IPS-NIHi7 (cell line): ENCODE measurements around the gene KRT39.
"Not testable (repeated sequence)": the region's sequence is repeated elsewhere in the genome, so short reads cannot be mapped to it uniquely, and the experiment has no call there.

Experiments used
- DNase-seq: peaks from one replicate; pipeline ENCODE4 v3.0.0; 2012; ENCODE audit warnings: mixed read lengths; ENCODE audit errors: extremely low spot score

The KRT39 gene

GRCh38 chr17:40966848-40967247 is at the start of gene KRT39:
KRT39 (minus strand) TSS chr17:40966948; CDS start chr17:40966856, 92 bp downstream.
- no peak for DNase-seq

GRCh38 chr17:41015454-41015853 is 48.7 kb upstream of the KRT39 start:
- DNase-seq = no peak

DNA sequence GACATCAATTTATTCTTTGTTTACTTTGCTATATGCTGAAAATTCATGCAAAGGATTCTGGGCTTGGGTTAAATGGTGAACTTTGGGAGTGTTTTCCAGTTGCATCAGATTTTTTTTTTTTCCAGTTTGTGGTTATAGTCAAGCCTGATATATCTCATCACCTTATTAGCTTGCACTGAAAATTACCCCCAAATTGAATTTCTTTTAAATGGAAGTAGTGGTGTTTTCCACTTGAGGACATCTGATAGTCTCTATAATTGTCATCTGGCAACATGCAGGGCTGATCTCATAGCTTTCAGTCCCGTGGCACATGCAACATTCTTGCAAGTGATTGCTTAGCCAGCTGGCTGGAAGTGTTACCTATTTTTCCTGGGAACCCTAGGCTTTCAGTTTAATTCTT is 46.9 kb upstream of the KRT39 start:
- no peak for DNase-seq

DNA sequence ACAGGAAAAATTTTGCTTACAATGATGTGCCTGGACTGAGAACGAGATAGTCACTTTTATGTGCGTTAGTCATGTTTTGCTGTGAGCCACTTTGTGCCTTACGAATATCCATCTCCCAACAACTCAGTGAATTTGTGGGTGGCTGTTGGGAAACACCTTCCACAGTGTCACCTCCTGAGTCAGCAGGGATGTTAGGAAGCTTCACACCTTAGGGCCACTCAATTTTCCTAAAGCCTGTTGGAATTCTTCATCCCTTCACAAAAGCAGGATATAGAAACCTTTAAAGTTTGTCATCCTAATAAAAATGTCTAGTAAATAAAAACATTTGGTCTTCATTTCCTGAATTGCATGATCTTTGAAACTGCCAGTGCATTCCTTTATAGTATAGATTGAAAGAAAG is 46.4 kb upstream of the KRT39 start:
- no peak for DNase-seq

GRCh38 chr17:41012326-41013120 is 45.8 kb upstream of the KRT39 start:
- no peak for DNase-seq

DNA sequence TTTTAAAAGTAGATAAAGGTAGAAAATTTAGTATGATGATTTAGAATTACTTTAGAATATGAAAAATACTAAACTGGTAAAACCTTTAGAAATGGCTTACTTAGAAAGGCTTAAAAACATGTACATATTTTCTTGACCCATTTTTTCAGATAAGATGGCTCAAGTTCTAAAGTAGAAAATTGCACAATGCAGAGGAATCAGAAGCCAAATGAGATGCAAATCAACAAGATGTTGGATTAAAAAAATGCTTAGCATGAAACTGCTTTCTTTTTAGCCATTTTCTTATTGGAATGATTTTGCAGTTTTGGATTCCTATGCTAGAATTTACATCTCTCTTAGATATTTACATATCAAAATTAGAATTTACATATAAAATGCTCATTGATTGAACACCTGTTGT is 43.7 kb upstream of the KRT39 start:
- DNase-seq = no peak

DNA sequence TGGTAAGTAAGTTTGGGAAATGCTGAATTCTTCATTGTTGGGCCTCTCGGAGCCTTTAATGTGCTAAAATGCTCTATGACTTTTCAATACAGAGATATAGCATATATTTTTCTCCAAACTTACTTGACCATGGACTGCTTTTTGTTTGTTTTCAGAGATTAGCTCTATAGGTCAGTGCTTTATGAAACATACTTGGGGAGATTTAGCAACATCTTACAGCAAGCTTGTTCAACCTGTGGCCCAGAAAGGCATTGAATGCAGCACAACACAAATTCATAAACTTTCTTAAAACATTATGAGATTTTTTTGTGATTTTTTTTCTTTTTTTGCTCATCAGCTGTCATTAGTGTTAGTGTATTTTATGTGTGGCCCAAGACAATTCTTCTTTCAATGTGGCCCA is 43.2 kb upstream of the KRT39 start:
- DNase-seq = no peak

DNA sequence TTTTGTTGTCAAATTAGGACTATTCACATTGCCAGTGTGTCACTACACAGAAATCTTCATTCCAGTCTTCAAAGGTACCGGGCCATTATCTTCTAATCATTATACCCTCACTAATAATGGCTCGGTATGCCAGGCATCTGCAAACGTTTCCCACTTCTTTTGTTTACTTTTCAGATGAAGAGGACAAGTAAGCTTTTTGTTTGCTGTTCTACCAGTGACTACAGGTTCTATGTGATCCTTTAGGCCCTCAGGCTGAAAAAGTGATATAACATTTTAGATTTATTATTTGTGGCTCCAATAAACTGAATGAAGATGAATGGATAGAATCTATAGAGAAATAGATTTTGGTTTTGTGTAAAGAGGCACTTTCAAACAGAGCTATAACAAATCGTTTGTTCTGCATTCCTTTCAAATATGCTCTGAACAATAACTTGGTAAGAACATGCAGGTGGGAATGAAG is 42.6 kb upstream of the KRT39 start:
- DNase-seq = no peak

GRCh38 chr17:41008811-41009210 is 42.1 kb upstream of the KRT39 start, which contains the start of gene KRTAP3-1:
KRTAP3-1 (minus strand) TSS chr17:41009128; CDS start chr17:41009074, 54 bp downstream.
- DNase-seq = peak; percentile 15

- DNase-seq = no peak
These were observed 37.6 kb upstream of the KRT39 start for GRCh38 chr17:41004397-41004796.

- no peak for DNase-seq
These were observed 37.2 kb upstream of the KRT39 start for GRCh38 chr17:41003926-41004325.

DNA sequence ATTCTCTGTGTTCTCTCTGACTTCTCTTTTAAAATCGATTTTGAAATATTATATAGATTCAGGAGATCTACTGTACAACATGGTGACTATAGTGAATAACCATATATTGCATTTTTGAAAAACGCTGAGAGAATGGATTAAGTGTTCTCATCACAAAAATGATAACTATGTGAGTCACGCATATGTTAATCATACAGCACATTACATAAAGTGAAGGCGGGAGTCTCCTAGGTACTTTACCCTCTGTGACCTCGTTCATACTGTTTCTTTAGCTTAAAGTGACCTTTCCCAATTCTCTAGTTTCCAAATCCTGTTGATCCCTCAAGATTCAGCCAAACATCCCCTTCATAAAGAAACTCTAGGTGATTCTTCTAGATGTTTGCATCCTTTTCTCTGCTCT is 36.1 kb upstream of the KRT39 start:
- DNase-seq = no peak

DNA sequence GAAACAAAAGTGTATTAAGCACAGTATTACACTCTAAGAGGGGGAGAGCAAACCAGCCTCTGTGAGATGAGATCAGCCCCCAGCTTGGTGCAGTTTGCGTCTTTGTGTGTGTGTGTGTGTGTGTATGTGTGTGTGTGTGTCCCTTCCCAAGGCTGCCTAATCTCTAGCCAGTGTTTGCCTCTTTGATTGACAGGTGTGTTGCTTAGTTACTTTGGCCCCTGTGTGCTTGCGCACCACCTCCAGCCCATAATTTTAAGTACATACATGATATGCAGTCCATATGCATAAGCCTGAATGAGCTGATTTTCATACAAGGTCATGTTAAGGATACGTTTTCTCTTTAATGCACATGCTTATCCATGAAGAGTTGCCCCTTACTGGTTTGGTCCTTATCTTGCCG is 35.0 kb upstream of the KRT39 start:
- DNase-seq = no peak

DNA sequence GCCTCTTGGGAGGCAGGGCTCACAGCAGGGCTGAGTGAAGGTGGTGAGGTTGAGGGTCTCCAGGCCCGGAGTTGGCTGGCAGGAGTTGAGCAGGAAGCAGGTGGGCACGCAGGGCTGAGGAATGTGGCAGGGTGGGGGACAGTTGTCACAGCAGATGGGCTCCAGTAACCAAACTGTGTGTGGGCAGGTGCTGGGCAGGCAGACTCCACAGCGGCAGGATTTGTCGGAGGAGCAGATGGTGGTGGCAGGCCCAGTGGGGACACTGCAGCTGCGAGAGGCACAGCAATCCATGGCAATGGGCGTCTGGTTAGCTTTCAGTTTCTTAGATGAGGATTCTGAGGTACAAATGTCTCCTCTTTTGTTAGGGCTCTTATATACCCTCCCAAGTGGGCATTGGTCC is 32.8 kb upstream of the KRT39 start, which contains the start of gene KRTAP3-2:
Gene KRTAP3-2 (minus strand): TSS at position 344 of the 400 bp plus-strand sequence. CDS start 53 bp downstream, at position 291.
- DNase-seq = not testable (repeated sequence)

- DNase-seq = no peak
These were observed 30.6 kb upstream of the KRT39 start for GRCh38 chr17:40997361-40997760.

- no peak for DNase-seq
These were observed 30.1 kb upstream of the KRT39 start for GRCh38 chr17:40996829-40997228.

DNA sequence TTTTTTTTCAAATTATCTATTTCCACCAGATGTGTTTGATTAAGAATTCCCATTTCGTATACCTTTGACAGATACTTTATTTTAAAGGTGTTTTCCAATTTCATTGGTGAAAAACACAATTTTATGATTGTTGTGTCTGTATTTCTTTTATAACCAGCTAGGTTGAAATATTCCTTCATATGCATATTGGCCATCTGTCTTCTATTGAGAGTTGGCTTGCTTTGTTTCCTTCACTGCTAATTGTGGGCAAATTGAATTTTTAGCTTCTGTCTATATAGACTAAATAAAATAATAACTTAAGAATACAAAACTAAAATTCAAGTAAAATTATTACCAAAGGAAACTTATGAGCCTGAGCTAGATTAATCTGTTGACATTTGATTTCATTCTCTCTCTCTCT is 28.4 kb upstream of the KRT39 start:
- no peak for DNase-seq

- no peak for DNase-seq
These were observed 27.1 kb upstream of the KRT39 start, which contains the start of gene KRTAP3-3 for GRCh38 chr17:40993839-40994238. KRTAP3-3 (minus strand) TSS chr17:40994164; CDS start chr17:40994097, 67 bp downstream.

DNA sequence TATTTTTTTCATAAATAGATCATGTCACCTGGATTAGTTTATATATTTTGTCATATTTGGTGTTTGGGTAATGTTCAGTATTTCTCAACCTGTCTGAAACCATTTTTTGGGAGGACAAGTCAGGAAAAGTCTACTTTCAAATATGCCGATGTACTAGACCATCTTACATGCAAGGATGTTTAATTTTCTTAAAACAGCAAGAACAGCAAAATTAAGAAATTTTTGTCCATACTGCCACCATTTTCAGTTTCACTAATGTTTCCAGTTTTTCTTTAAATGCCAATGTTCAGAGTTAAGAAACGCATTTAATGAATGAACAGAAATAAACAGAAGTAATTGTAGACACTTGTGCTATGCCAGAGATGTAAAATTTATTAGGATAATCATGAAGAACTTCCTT is 26.3 kb upstream of the KRT39 start:
- DNase-seq = no peak

GRCh38 chr17:40992666-40993065 is 25.9 kb upstream of the KRT39 start:
- DNase-seq = no peak

- DNase-seq = no peak
These were observed 20.2 kb upstream of the KRT39 start for GRCh38 chr17:40986920-40987319.

GRCh38 chr17:40984226-40984625 is 17.5 kb upstream of the KRT39 start, which contains the start of gene KRT40:
KRT40 (minus strand) TSS chr17:40984326; CDS start chr17:40984273, 53 bp downstream.
- DNase-seq = no peak

DNA sequence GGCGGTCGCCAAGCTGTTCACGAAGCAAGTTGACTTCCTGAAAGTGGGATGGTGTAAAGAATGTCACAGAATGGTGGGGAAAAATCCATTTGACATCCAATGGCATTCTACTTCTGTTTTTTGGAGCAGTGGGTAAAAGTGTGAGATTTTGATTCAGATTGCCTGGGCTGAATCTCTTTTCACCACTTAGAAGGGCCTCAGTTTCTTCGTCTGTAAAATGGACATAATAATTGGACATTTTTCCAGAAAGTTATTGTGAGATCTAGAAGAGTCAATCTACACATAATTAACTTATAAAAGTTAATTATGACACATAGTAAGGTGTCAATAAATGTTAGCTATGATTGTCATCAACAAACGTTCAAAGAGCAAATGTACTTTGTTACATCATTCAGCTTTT is 14.4 kb upstream of the KRT39 start:
- no peak for DNase-seq
